ENCODE data around the gene KIF1B.
"Not testable (repeated sequence)": the region's sequence is repeated elsewhere in the genome, so short reads cannot be mapped to it uniquely, and the experiment has no call there.

KIF1B gene

GRCh38 chr1:10192263-10192662 is 18.1 kb upstream of the KIF1B start:
- DNase-seq: no peak

DNA sequence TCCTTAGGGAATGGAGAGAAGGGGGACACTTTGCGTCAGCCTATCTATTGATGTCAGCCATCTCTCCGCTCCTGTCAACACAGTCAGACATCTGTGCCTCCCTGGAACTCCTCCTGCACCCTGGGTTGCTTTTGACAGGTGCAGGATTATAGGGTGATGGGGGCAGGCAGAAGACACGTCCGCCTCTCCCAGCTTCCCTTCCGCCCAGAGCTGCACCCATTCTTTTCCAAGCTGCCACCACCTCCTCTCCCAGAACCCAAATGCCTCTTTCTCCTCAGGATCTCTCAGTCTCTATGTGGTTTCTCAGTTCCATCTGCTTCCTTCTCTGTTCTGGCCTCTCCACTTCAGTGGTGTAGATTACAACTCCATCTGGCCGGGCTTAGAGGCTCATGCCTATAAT is 17.1 kb upstream of the KIF1B start:
- no peak for DNase-seq

DNA sequence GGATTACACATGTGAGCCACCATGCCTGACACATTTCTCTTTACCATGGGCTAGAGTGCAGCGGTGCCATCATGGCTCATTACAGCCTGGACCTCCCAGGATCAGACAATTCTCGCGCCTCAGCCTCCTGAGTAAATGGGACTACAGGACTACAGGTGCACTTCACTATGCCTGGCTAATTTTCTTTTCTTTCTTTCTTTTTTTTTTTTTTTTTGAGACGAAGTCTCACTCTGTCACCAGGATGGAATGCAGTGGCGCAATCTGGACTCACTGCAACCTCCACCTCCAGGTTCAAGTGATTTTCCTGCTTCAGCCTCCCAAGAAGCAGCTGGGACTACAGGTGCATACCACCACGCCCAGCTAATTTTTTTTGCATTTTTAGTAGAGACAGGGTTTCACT is 14.8 kb upstream of the KIF1B start:
- no peak for DNase-seq

- no peak for DNase-seq
These were observed 13.4 kb upstream of the KIF1B start for GRCh38 chr1:10196976-10197375.

DNA sequence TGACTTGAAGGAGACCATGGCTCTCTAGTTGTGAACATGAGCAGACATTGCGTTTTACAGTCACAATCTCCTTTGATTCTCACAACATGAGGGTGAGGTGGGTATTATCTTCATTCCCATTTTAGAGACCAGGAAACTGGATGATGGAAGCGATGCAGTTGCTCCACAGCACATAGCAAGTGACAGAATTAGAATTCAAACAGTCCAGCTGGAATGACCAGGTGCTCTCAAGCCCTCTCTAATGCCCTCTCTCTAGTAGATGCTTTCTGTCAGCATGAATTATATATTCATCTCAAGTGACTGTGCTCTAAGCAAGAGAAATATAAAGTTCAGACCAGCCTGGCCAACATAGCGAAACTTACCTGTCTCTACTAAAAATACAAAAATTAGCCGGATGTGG is 9.8 kb upstream of the KIF1B start:
- no peak for DNase-seq

- no peak for DNase-seq
These were observed 6.2 kb upstream of the KIF1B start for GRCh38 chr1:10204003-10204642.

- not testable (repeated sequence) for DNase-seq
These were observed 5.2 kb upstream of the KIF1B start for GRCh38 chr1:10205206-10205605.

- no peak for DNase-seq
These were observed 2.6 kb upstream of the KIF1B start for GRCh38 chr1:10207810-10208209.

DNA sequence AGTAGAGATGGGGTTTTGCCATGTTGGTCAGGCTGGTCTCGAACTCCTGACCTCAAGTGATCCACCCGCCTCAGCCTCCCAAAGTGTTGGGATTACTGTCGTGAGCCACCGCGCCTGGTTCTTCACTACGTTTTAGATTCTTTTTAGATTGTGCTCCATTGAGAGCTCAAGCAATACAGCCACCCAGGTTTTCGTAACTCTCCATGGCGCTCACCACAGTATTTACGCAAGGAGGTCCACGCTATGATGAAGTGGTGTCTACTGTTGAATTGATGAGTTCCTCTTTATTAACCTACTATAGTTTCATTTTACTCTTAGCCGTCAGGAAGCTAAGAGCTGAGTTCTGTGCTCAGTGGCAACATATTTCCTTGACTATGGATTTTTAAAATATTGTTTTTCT is 1.8 kb upstream of the KIF1B start:
- DNase-seq: no peak

DNA sequence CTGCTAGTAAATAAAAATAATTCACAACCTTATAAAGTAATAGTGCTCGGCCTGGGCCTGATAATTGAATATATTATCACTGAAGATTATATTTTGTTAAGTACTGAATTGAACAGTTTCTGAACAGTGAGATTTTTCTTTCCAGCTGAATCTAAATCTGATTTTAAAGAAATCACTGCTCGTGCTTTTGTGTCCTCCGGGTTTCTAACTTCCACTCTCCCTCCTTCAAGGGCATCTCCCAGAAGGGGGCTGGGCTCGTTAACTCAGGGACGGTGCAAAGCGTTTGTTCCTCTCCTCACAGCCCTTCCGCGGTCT is 823 bp upstream of the KIF1B start:
- no peak for DNase-seq

DNA sequence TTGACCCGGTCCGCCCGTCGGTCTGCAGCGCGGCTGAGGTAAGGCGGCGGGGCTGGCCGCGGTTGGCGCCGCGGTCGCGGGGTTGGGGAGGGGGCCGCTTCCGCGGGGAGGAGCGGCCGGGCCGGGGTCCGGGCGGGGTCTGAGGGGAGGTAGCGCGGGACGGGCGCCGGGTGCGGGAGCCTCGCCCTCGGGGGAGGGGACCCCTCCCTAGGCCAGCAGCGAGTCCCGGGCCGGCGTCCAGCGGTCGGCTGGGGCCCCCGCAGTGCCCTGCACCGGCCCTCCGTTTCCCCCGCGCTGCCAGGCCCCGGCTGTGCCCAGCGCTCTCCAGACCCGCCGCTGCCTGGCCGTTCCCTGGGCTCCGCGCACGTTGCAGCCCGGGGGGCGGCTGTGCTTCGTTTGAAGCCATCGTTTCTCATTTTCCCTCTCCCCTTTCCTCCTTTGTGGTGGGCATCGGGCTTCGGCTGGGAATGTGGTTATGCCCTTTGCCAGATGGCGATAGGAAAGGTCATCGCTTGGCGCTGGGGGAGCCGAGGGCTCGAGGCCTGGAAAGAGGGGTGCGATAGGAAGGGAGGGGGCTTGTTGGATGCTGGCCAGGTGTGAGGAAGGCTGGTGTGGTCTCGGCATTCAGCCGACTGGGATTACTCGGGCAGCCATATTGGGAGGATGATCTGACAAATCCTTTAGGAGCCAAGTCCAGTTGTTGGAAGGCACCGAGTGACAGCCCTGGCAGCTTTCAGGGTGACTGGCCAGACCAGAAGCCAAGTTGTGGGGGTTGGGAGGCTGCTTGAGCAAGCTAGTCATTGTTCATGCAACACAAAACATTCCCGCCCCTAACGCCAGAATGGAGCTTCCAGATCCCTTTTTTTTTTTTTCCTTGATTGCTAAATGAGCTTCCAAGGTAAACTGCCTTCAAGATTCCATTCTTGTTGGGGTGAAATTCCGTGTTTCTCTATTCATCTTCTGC is 753 bp downstream of the KIF1B start:
- no peak for DNase-seq

DNA sequence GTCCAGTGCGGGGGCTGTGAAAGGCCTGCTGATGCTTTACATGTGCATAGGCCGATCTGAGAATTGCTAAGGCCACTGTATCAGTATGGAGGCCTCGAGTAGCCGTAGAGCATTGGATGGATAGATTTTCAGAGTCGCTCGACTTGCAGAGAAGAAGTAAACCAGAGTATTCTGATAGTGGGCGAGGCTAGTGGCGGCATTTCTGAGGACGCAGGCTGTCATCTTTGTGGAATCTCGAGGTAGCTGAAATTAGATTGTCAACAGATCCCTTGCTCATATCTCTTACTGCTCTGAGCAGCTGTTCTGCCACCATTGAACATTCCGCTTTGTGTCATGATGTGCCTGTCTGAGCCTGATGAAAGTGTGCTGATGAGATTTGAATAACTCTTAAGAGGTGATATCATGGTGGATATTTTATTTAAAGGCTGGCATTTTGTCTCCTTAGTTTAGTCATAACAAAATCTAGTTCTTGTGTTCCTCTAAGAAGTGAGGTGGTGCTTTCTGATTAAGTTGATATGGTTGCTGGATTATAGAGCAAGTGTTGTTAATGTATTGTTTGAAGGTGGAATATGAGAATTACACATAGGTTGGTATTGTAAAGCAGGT is 1.5 kb downstream of the KIF1B start:
- DNase-seq: no peak

DNA sequence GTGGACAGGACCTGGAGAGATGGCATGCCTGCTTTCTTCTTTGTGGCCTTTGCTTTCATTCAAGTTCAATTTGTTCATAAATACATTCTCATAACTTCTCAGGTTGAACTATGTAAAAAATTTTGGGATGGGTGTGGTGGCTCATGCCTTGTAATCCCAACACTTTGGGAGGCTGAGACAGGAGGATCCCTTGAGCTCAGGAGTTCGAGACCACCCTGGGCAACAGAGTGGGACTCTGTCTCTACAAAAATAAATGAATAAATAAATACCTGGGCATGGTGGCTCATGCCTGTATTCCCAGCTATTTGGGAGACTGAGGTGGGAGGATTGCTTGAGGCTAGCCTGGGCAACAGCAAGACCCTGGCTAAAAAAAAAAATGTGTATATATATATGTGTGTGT is 2.1 kb downstream of the KIF1B start:
- DNase-seq: no peak

- DNase-seq: no peak
These were observed 2.9 kb downstream of the KIF1B start for GRCh38 chr1:10213186-10213705.

GRCh38 chr1:10216090-10216749 is 5.8 kb downstream of the KIF1B start:
- DNase-seq: no peak

GRCh38 chr1:10217748-10218441 is 7.5 kb downstream of the KIF1B start:
- no peak for DNase-seq

GRCh38 chr1:10220200-10220599 is 9.8 kb downstream of the KIF1B start:
- DNase-seq: no peak

DNA sequence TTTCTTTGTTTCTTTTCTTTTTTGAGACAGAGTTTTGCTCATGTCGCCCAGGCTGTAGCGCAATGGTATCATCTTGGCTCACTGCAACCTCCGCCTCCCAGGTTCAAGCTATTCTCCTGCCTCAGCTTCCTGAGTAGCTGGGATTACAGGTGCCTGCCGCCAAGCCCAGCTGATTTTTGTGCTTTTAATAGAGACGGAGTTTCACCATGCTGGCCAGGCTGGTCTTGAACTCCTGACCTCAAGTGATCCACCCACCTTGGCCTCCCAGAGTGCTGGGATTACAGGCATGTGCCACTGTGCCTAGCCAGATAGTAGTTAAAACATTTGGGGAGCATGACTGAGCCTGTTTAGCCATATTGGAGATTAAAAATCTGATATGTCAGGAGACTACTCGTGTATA is 10.3 kb downstream of the KIF1B start:
- not testable (repeated sequence) for DNase-seq

DNA sequence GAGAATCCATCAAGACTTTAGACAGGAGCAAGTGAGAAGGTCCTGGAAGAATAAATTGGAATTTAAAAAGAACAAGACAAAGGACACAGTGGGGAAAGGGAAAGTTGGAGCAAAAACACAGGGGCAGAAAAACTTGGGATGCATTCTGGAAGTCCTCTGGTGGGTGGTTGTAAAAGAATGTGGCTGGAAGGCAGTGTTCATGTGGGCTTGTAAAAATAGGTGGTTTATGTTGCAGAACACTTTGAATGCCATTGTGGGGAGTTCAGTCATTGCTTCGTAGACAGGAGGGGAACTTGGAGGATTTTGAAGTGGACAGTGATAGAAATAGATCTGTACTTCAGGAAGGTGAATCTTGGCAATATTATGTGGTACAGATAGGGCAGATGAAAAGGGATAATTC is 15.2 kb downstream of the KIF1B start:
- DNase-seq: no peak

GRCh38 chr1:10228528-10228927 is 18.2 kb downstream of the KIF1B start:
- DNase-seq: no peak

- no peak for DNase-seq
These were observed 19.5 kb downstream of the KIF1B start for GRCh38 chr1:10229903-10230302.

DNA sequence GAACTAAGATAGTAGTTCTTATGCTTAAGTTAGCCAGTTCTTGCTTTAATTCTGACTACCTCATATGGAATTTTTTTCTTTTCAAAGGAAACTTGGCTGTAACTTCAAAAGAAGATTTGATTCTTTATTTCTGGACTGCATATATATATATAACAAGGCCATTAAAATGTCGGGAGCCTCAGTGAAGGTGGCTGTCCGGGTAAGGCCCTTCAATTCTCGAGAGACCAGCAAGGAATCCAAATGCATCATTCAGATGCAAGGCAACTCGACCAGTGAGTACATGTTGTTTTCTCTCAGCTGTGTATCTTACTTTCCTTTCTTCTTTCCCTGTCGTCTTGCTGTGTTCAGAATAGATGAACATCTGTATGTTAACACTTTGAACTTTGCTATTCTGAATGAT is 21.8 kb downstream of the KIF1B start:
- DNase-seq: no peak

All from stimulated activated CD4-positive, alpha-beta T cell treated with anti-CD3 and anti-CD28 coated beads, Interleukin-12 subunit alpha, Interleukin-12 subunit beta, amount 100 ng/mL, for 4 hours (primary cell).